ENCODE data around the gene MAMDC4.

The MAMDC4 gene

GRCh38 chr9:136896027-136896426 lies 43.9 kb downstream of the MAMDC4 start:
- no peak for DNase-seq

DNA sequence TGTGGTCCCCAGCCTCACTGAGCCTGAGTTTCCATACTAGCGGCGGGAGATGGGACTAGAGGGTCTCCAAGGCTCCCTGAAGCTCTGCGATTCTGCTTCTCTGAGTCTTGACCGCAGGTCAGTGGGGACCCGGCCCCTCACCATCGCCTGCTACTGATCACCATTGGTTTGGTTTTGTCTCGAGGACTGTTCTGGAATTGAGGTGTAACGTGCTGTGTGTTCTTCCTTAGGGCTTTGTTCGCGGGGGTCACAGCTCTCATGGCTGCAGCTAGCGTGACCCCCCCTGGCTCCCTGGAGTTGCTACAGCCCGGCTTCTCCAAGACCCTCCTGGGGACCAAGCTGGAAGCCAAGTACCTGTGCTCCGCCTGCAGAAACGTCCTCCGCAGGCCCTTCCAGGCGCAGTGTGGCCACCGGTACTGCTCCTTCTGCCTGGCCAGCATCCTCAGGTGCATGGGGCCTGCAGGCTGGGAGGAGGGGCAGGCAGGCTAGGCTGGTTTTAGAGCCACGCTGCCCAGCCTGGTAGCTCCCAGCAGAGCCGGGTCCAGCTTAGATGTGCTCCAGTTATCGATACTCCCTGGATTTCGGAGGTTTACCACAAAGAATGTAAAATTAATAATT lies 46.4 kb downstream of the MAMDC4 start:
- no peak for DNase-seq

DNA sequence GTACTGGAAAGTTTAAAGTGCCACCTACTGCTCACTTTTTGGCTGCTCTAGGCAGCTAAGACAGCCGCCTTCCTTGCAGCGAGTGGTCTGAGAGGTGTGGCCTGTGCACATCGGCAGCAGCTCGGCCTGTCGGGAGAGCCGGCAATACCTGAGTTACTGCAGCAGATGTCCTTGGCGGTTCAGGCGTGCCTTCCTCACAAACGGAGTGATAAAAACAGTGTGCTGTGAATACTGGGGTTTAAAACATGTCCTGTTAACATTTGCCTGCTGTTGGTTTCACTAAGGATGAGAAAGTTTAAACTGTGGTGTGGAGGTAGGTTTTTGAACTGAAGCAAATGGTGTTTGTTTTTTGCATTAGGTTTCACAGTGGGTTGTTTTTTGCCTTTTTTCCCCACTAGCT lies 47.0 kb downstream of the MAMDC4 start:
- DNase-seq: no peak

GRCh38 chr9:136900556-136900955 lies 48.4 kb downstream of the MAMDC4 start:
- DNase-seq: no peak

- no peak for DNase-seq
These were observed 48.9 kb downstream of the MAMDC4 start for GRCh38 chr9:136900988-136901515.

- DNase-seq: no peak
These were observed 49.5 kb downstream of the MAMDC4 start for GRCh38 chr9:136901516-136902258.

DNA sequence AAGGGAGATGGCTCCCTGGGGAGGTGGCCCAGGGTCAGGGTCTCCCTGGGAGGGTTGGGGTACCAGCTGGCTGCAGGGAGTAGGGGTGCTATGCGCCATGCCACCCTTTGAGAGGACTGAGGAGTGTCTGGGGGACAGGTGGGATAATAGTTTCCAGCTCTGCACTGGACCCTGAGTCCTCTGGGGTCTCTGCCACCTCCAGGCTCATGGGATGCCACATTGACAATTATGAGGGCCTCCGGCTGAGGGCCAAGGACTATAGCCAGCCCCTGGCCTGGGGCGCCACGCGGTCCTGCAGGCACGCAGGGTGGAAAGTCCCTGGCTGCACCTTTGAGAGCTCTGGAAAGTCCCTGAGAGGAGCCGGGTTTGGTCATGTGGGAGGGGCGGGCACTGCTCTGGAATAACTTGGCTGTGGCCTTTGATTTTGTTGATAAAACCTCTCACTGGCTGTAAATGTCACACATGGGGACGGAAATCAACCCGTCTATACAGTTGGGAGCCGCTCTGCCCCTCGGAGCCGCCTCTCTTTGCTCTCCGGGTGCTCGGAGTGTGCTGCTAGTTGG lies 50.2 kb downstream of the MAMDC4 start:
- DNase-seq: no peak

GRCh38 chr9:136903041-136903554 lies 51.0 kb downstream of the MAMDC4 start:
- no peak for DNase-seq

DNA sequence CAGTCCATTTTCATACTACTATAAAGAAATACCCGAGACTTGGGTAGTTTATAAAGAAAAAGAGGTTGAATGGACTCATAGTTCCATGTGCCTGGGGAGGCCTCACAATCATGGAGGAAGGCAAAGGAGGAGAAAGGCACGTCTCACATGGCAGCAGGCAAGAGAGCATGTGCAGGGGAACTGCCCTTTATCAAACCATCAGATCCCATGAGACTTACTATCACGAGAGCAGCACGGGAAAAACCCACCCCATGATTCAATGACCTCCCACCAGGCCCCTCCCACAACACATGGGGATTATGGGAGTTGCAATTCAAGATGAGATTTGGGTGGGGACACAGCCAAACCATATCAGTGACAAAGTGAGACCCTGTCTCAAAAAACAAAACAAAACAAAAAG lies 54.1 kb downstream of the MAMDC4 start:
- no peak for DNase-seq

- no peak for DNase-seq
These were observed 55.1 kb downstream of the MAMDC4 start for GRCh38 chr9:136907011-136907914.

Measured in fibroblast of skin of abdomen (primary cell).